ENCODE data around the gene LAMTOR1.

LAMTOR1 gene

DNA sequence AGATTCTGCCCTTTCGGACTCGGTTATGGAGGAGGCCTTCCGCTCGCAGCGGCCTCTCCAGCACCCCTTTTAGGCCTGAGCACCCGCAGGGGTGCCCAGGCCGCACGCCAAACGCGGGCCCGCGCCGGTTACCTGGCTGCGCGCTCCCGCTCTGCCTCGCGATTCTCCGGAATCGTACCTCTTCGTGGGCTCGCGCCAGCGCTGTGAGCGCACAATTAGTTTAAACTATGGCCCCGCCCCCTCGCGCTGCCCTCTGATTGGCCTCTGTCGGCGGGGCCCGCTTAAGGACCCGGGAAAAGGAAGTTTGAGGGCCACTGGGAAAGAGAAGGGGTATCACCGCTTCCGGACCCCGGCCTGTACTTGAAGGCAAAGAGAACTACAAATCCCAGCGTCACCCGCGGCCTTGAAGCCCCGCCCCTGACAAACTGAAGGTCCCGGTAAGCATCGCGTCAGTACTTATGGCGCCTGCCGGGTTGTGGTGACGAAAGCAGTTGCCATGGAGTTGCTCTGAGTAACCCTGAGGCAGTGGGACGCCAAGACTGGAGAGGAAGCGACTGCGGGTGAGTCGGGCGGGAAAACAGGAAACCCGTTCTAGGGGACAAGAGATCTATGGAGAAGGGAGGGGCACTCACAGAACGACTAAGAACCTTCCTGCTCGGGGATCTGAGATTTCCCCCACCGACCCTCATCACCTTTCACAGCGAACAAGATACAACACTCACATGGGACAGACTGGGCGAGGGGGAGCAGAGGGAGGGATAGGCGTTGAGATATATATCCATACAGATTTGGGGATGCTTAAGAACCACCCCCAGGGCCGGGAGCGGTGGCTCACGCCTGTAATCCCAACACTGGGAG lies 22.5 kb downstream of the LAMTOR1 start, which contains the start of the genes LRRC51 and NUMA1:
TSS of gene LRRC51 (plus strand) at position 525 of the 858 bp plus-strand sequence. CDS start 8,234 bp downstream, outside the sequence.
TSS of gene NUMA1 (minus strand) at position 217 of the 858 bp plus-strand sequence. CDS start 44,599 bp downstream, outside the sequence.
- DNase-seq, result peak; percentile 100

GRCh38 chr11:72079819-72080325 lies 23.2 kb downstream of the LAMTOR1 start:
- DNase-seq, result no peak

DNA sequence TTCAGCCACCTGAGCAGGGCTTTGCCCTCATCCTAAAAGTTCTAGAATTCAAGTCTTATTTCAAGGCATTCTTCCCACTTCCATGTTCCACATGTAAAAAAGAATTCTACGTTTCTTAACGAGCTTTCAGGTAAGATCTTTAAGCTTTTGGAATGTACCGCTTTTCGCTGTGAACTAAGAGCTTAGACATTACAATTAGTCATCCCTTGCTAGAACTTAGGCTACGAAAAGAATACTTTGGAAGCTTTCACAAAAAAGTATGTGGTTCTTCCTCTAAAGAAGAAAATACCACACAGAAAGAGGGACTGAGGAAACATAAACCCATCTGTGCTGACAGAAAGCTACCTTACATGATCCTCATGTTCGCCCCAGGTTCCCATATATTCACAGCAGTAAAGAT lies 24.6 kb downstream of the LAMTOR1 start:
- no peak for DNase-seq

GRCh38 chr11:72075756-72076155 lies 27.3 kb downstream of the LAMTOR1 start:
- DNase-seq, result no peak

- DNase-seq, result peak; percentile 64
Observed at GRCh38 chr11:72075109-72075508, 28.0 kb downstream of the LAMTOR1 start.

GRCh38 chr11:72072348-72072747 lies 30.7 kb downstream of the LAMTOR1 start:
- DNase-seq, result peak; percentile 43

DNA sequence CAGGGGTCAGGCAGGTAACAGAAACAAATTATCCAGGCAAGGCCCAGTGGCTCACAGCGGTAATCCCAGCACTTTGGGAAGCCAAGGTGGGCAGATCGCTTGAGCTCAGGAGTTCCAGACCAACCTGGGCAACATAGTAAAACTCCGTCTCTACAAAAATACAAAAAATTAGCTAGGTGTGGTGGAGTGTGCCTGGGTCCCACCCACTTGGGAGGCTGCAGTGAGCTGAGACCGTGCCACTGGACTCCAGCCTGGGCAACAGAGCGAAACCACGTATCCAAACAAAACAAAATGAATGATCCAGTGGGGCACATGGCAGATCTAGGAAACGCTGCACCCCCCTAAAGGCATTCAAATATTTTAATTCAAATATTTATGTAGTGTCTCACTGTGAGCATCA lies 32.6 kb downstream of the LAMTOR1 start:
- no peak for DNase-seq

- DNase-seq, result peak; percentile 95
Observed at GRCh38 chr11:72069787-72070251, 33.3 kb downstream of the LAMTOR1 start.

DNA sequence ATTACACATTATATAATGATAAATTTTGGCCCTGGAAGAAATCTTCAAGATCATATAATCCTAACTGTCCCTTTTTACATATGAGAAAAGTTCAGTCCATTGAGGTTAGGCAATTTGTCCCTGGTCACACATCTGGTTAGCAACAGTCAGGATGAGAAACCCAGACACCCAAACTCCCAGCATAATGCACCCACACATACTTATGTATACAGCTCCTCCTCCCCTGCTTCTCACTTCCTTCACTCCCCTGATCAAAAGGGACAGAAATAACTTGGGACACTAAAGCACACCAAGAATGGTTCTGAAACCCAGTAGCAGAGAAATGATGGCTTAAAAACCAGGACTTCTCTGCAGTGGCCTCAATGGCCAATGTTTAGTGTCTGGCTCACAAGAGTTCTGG lies 33.9 kb downstream of the LAMTOR1 start:
- peak; percentile 71 for DNase-seq

DNA sequence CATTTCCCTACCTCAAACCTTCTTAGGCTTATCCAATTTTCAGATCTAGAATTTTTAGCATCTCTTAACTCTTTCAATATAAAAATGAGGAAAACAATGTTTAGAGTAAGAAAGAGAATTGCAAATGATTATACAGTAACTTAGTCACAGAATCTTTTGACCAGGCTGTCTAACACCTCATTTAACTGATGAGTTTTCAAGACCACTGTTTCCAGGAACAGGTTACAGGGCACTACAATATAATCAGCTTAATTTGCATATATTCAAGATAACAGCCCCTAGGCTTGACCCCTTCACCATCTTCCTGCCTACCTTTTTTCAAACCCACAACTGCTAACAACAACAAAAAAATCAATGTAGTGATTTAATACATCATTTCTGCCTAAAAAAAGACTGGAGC lies 35.4 kb downstream of the LAMTOR1 start:
- DNase-seq, result no peak

GRCh38 chr11:72067266-72067665 lies 35.8 kb downstream of the LAMTOR1 start:
- no peak for DNase-seq

- DNase-seq, result no peak
Observed at GRCh38 chr11:72066855-72067254, 36.2 kb downstream of the LAMTOR1 start.

- no peak for DNase-seq
Observed at GRCh38 chr11:72061739-72062396, 41.2 kb downstream of the LAMTOR1 start.

- DNase-seq, result no peak
Observed at GRCh38 chr11:72058416-72059034, 44.6 kb downstream of the LAMTOR1 start.

GRCh38 chr11:72048766-72049460 lies 54.2 kb downstream of the LAMTOR1 start:
- DNase-seq, result no peak

All from suppressor macrophage treated with lipopolysaccharide for 4 hours (primary cell).